Dendritic cell treated with granulocyte-macrophage colony-stimulating factor and Interleukin-4, amounts not matched to agents 40 ng/mL and 50 ng/mL, for 4 days (primary cell): Measurements from ENCODE around the gene PHF14.

Experiments used
- H3K27ac Mint-ChIP-seq: one replicate; pipeline ENCODE4 v1.8.0; 2022; ENCODE audit warnings: mild to moderate bottlenecking, mixed read lengths
- H3K27me3 Mint-ChIP-seq: one replicate; pipeline ENCODE4 v1.8.0; 2022; ENCODE audit warnings: mild to moderate bottlenecking, mixed read lengths
- H3K36me3 Mint-ChIP-seq: one replicate; pipeline ENCODE4 v1.8.0; 2022; ENCODE audit warnings: low read depth, mixed read lengths
- H3K4me1 Mint-ChIP-seq: one replicate; pipeline ENCODE4 v1.8.0; 2022; ENCODE audit warnings: low read depth, mixed read lengths
- H3K4me3 Mint-ChIP-seq: one replicate; pipeline ENCODE4 v1.8.0; 2022; ENCODE audit warnings: mild to moderate bottlenecking, moderate library complexity, mixed read lengths
- H3K9me3 Mint-ChIP-seq: one replicate; pipeline ENCODE4 v1.8.0; 2022; ENCODE audit warnings: mixed read lengths
- intact Hi-C: fragments of 100-400 bp; cut with micrococcal nuclease; formaldehyde crosslinking; loops from one replicate; pipeline ENCODE4 v1.15.0; 2022

Gene PHF14

DNA sequence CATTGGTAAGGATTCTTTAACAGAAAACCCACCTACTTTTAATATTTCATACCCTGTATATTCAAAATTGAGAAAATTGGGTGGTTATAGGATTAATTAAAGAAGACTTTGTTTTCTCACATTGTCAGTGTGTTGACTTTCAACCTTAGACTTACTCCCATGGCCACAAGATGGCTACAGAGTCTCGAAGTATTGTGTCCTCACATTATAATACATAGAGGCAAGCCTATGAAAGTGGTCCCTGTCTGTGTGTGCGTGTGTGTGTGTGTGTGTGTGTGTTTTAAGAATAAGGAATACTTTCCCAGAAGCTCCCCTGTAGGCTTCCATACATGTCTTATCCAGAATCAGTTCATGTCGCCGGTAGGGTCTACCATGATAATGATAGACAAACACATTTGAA lies 180.0 kb downstream of the PHF14 start:
- intact Hi-C loops = no loop called here
- Mint-ChIP-seq H3K4me3 (no peak overlapping the region), H3K27ac (no peak overlapping the region), H3K36me3 (no peaks in the 10 kb centered on the region), H3K27me3 (no peaks in the 10 kb centered on the region), H3K9me3 (no peaks in the 10 kb centered on the region), H3K4me1 (no peaks in the 10 kb centered on the region)

GRCh38 chr7:11155883-11156282 lies 182.2 kb downstream of the PHF14 start:
- H3K4me3 Mint-ChIP-seq = no peak overlapping the region
- intact Hi-C loops = no loop called here
- no peaks in the 10 kb centered on the region for H3K4me1 Mint-ChIP-seq
- H3K27ac Mint-ChIP-seq = no peak overlapping the region
- H3K9me3 Mint-ChIP-seq = no peaks in the 10 kb centered on the region
- H3K36me3 Mint-ChIP-seq = no peaks in the 10 kb centered on the region
- H3K27me3 Mint-ChIP-seq = no peaks in the 10 kb centered on the region

DNA sequence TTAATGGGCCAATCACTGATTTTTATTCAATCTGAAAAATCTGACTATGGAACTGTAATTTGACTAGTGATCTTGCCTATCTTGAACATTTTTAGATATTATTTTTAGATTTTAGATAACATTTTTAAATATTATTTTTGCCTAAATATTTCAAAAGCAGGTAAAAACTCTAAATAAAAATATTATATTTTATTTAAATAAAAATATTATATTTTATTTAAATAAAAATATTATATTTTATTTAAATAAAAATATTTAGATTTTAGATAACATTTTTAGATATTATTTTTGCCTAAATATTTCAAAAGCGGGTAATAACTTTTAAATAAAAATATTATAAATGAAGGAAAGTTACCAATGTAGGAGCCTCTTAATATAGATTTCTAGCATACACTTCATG lies 187.8 kb downstream of the PHF14 start:
- intact Hi-C loops = no loop called here

DNA sequence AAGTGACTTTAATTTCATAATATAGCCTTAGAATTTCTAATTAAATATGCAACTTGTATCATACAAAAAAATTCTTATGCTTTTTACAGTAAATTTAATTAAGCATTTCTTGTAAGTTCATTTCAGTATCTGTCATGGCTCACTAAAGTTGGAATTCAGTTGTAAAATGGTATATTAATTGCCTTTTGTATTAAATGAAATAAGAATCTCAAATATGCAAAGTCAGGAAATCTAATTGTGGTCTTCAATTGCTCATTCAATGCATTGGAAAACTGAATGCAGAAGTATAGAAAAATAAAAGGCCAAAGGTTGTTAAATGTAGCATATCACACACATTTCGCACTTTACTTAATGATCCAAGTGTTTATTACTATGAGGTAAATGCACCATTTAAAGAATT lies 189.5 kb downstream of the PHF14 start:
- intact Hi-C loops = no loop called here
- no peaks in the 10 kb centered on the region for H3K36me3 Mint-ChIP-seq
- no peak overlapping the region for H3K27ac Mint-ChIP-seq
- H3K9me3 Mint-ChIP-seq = no peaks in the 10 kb centered on the region
- no peak overlapping the region for H3K4me3 Mint-ChIP-seq
- H3K4me1 Mint-ChIP-seq = no peaks in the 10 kb centered on the region
- no peaks in the 10 kb centered on the region for H3K27me3 Mint-ChIP-seq

More for the DNA sequence above, 187.8 kb downstream of the PHF14 start:
- Mint-ChIP-seq H3K4me3 (no peak overlapping the region), H3K27ac (no peak overlapping the region), H3K36me3 (no peaks in the 10 kb centered on the region), H3K27me3 (no peaks in the 10 kb centered on the region), H3K4me1 (no peaks in the 10 kb centered on the region), H3K9me3 (no peaks in the 10 kb centered on the region)

DNA sequence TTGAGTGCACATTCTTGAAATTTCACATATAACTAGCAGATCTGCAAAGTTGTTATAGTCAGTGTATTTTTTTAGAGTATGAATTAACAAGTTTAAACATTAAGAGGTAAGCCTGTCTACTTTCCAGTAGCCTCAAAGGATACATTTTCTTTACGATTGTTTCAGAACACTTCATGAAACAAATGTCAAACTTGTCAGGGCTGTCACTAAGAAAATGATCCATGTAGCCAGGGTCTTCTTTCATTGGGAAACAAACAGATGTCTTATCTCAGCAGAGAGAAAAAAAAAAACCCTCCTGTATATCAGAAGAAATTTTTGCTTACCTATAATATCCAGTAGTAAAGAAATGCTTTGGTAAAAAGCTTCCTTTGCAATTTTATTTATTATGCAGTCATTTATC lies 192.4 kb downstream of the PHF14 start:
- H3K27me3 Mint-ChIP-seq = no peaks in the 10 kb centered on the region
- H3K4me1 Mint-ChIP-seq = peaks cover 11% of the 10 kb centered on the region
- H3K27ac Mint-ChIP-seq = no peak overlapping the region
- no peak overlapping the region for H3K4me3 Mint-ChIP-seq
- H3K36me3 Mint-ChIP-seq = no peaks in the 10 kb centered on the region
- H3K9me3 Mint-ChIP-seq = no peaks in the 10 kb centered on the region
- intact Hi-C loops = no loop called here

DNA sequence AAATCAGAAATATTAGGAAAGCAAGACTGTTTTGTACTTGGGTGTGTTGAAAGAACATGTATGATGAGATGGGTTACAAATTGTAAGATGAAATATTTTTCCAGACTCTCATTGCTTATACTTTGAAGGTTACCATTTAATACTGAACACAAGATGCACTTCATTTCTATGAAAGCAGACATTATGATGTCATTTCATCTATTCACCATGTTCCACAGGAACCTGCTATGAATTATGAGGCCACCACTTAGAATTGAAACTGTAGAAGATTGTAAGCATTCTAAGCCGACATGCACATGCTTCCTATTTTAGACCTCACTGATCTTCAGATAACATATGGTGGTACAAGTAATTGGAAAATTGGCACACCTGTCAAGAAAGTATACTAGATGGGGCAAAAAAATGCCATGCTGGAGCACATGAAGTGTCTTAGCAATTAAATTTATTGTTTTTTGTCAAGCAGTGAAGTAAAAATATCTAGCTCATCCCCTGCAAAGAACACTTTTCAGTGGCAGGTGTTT lies 195.0 kb downstream of the PHF14 start:
- no peaks in the 10 kb centered on the region for H3K9me3 Mint-ChIP-seq
- H3K27ac Mint-ChIP-seq = no peak overlapping the region
- intact Hi-C loops = no loop called here
- no peaks in the 10 kb centered on the region for H3K27me3 Mint-ChIP-seq
- H3K4me1 Mint-ChIP-seq = peaks cover 12% of the 10 kb centered on the region
- no peak overlapping the region for H3K4me3 Mint-ChIP-seq
- no peaks in the 10 kb centered on the region for H3K36me3 Mint-ChIP-seq

DNA sequence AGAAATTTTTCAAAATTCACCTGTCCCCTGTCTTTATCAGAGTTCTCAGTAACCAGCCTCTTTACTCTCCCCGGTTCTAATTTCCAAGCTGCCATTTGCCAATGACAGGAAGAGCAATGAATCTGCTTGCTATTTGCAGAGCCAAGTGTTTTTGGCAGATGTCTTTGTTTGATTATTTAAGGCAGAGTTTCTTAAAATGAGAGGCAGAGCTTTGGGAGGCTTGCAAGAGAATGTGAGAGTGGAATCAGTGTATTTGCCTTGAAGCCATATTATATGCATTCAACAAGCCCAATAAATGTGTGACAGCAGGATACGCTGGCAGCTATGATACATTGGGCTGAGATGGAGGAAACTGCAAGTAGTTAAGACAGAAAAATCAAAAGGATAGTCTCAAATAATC lies 196.5 kb downstream of the PHF14 start:
- no peaks in the 10 kb centered on the region for H3K9me3 Mint-ChIP-seq
- peaks cover 12% of the 10 kb centered on the region for H3K4me1 Mint-ChIP-seq
- H3K36me3 Mint-ChIP-seq = no peaks in the 10 kb centered on the region
- no peak overlapping the region for H3K27ac Mint-ChIP-seq
- no peak overlapping the region for H3K4me3 Mint-ChIP-seq
- intact Hi-C loops = no loop called here
- no peaks in the 10 kb centered on the region for H3K27me3 Mint-ChIP-seq

DNA sequence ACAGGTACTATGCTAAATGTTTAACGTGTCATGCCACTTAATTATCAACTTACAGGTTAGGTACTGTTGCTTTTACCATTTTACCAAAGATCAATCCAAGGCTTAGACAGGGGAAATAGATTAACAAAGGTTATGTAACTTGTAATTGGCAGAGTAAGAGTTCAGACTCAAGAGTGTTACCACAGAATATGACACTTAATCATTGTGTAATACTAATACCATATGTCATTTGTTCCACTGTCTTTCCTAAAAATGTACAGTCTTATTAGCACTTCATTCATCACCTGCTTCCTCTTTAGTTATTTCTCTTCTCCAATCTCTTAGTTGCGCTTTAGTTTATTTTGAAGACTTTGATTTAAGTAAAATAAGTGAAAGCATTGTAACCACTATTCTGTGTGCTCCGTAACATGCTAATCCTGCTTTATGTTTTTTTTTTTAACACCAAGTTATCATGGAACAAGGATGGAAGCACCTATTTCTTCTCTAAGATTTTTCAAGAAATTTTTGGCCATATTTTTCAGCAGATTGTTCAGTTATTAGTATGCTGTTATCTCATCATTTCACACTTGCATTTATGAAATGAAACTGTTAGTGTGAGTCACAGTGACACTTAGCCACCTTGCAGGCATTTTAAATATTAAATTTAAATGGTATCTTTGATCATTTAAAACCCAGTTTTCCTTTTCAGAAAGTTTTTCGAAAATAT lies 197.3 kb downstream of the PHF14 start:
- H3K36me3 Mint-ChIP-seq = no peaks in the 10 kb centered on the region
- no peak overlapping the region for H3K27ac Mint-ChIP-seq
- H3K4me1 Mint-ChIP-seq = peaks cover 12% of the 10 kb centered on the region
- no peak overlapping the region for H3K4me3 Mint-ChIP-seq
- H3K27me3 Mint-ChIP-seq = no peaks in the 10 kb centered on the region
- intact Hi-C loops = no loop called here
- no peaks in the 10 kb centered on the region for H3K9me3 Mint-ChIP-seq

GRCh38 chr7:11171569-11172192 lies 198.0 kb downstream of the PHF14 start:
- Mint-ChIP-seq H3K4me1 (peaks cover 12% of the 10 kb centered on the region), H3K9me3 (no peaks in the 10 kb centered on the region), H3K4me3 (no peak overlapping the region), H3K27me3 (no peaks in the 10 kb centered on the region), H3K27ac (no peak overlapping the region), H3K36me3 (no peaks in the 10 kb centered on the region)
- intact Hi-C loops = no loop called here

DNA sequence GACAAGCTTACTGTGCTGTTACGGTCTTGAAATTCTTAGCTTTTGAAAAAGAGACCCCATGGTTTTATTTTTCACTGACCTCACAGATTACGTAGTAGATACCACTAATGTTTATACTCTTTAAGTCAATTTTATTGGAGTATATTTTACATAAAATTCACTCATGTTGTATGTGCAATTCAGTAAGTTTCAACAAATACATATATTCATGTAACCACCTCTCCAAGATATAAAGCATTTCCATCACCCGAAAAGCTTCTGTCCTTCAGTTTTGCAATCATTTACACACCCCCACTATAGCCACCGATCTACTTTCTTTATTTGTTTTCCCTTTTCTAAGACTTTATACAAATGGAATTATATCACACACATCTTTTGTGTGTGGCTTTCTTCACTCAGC lies 199.2 kb downstream of the PHF14 start:
- intact Hi-C loops = no loop called here
- Mint-ChIP-seq H3K4me1 (peaks cover 12% of the 10 kb centered on the region), H3K9me3 (no peaks in the 10 kb centered on the region), H3K27ac (no peak overlapping the region), H3K36me3 (no peaks in the 10 kb centered on the region), H3K4me3 (no peak overlapping the region), H3K27me3 (no peaks in the 10 kb centered on the region)

GRCh38 chr7:11175371-11175770 lies 201.7 kb downstream of the PHF14 start:
- Mint-ChIP-seq H3K4me3 (no peak overlapping the region), H3K4me1 (peaks cover 8% of the 10 kb centered on the region), H3K27ac (no peak overlapping the region), H3K36me3 (no peaks in the 10 kb centered on the region), H3K9me3 (no peaks in the 10 kb centered on the region), H3K27me3 (no peaks in the 10 kb centered on the region)
- intact Hi-C loops = no loop called here

GRCh38 chr7:11175887-11176286 lies 202.2 kb downstream of the PHF14 start:
- intact Hi-C loops = no loop called here
- no peaks in the 10 kb centered on the region for H3K27me3 Mint-ChIP-seq
- no peaks in the 10 kb centered on the region for H3K9me3 Mint-ChIP-seq
- peaks cover 3% of the 10 kb centered on the region for H3K4me1 Mint-ChIP-seq
- H3K4me3 Mint-ChIP-seq = no peak overlapping the region
- no peak overlapping the region for H3K27ac Mint-ChIP-seq
- no peaks in the 10 kb centered on the region for H3K36me3 Mint-ChIP-seq

DNA sequence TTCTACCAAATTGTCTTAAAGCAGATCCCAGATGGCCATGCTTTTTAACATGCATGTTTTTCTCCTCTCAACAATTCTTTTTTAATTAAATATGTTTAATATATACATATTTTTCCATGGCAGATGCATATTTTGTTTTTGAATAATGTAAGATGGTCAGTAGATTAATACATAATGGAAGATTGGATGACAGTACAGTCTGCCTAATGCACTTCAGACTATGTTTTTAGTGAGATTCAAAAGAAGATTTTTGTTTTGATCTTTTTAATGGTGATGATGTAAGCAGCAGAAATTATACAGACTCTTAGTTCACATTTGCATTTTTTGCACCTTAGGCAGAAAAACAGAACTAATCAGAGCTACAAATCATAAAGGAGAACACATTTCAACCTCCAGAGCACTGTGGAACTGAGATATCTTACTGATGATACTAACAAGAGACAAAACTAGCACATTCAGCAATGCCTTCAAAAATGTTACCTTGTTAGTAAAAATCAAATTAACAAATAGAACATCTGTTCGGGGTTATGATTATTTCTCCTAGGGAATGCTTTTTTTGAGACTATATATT lies 203.4 kb downstream of the PHF14 start:
- intact Hi-C loops = no loop called here
- Mint-ChIP-seq H3K9me3 (no peaks in the 10 kb centered on the region), H3K27ac (no peak overlapping the region), H3K4me1 (no peaks in the 10 kb centered on the region), H3K27me3 (no peaks in the 10 kb centered on the region), H3K36me3 (no peaks in the 10 kb centered on the region), H3K4me3 (no peak overlapping the region)

- Mint-ChIP-seq H3K4me3 (no peak overlapping the region), H3K4me1 (no peaks in the 10 kb centered on the region), H3K27me3 (no peaks in the 10 kb centered on the region), H3K9me3 (no peaks in the 10 kb centered on the region), H3K27ac (no peak overlapping the region), H3K36me3 (no peaks in the 10 kb centered on the region)
- intact Hi-C loops = no loop called here
Observed at GRCh38 chr7:11177793-11178192, 204.1 kb downstream of the PHF14 start.
